Small intestine (tissue), 7 donors: Measurements from ENCODE around the gene PRDM4. TPM values are rescaled to one million over a fixed set of nuclear protein-coding genes. Genes with fewer than 3 reads are reported as not detected.
A peak's percentile ranks its signal among the peaks of the same experiment; 100 is the strongest.
"Not testable (repeated sequence)": the region's sequence is repeated elsewhere in the genome, so short reads cannot be mapped to it uniquely, and the experiment has no call there.

ENCODE experiments used
- DNase-seq, 2 donors: peaks; one replicate each; pipeline versions ENCODE4 v3.0.0 to v3.0.0-alpha.2; 2013
- FAIRE-seq: peaks from 2 replicates; lab custom pipeline; 2012; peaks lifted over from hg19 to GRCh38; lab: Jason Lieb, UNC
- H3K27ac ChIP-seq, 3 donors: one replicate each; pipeline ENCODE4 v1.5.1; 2013; ENCODE audit warnings: low read length in 2 of 3, mild to moderate bottlenecking in 2 of 3, control low read depth in 1 of 3, inconsistent platforms in 1 of 3, low read depth in 1 of 3, moderate library complexity in 1 of 3
- H3K27me3 ChIP-seq, 3 donors: one replicate each; pipeline ENCODE4 v1.6.1; 2013; ENCODE audit warnings: low read length in 3 of 3, inconsistent platforms in 1 of 3; ENCODE audit not compliant: control insufficient read depth in 3 of 3, insufficient read depth in 3 of 3
- H3K36me3 ChIP-seq, 3 donors: one replicate each; pipeline ENCODE4 v1.6.1; 2013; ENCODE audit warnings: low read length in 3 of 3, inconsistent platforms in 1 of 3, low read depth in 1 of 3, mild to moderate bottlenecking in 1 of 3, moderate library complexity in 1 of 3; ENCODE audit not compliant: control insufficient read depth in 3 of 3, insufficient read depth in 2 of 3
- H3K4me1 ChIP-seq, 3 donors: one replicate each; pipeline ENCODE4 v1.6.1; 2013; ENCODE audit warnings: low read length in 2 of 3, inconsistent platforms in 1 of 3, low read depth in 1 of 3, mild to moderate bottlenecking in 1 of 3, moderate library complexity in 1 of 3; ENCODE audit not compliant: control insufficient read depth in 3 of 3, insufficient read depth in 2 of 3
- H3K4me3 ChIP-seq, 3 donors: one replicate each; pipeline ENCODE4 v1.5.1; 2013; ENCODE audit warnings: low read length in 3 of 3, control low read depth in 1 of 3, inconsistent platforms in 1 of 3, low read depth in 1 of 3, mild to moderate bottlenecking in 1 of 3, moderate library complexity in 1 of 3
- H3K9me3 ChIP-seq, 2 donors: one replicate each; pipeline ENCODE4 v1.6.1; 2013; ENCODE audit warnings: low read depth in 1 of 2, low read length in 1 of 2; ENCODE audit not compliant: control insufficient read depth in 2 of 2, insufficient read depth in 1 of 2
- WGBS, 3 donors: extraction: QIAGEN DNeasy Blood & Tissue Kit; methylation state at CpG; one replicate each; pipeline ENCODE4 v1.1.7; 2013; 5-methylcytosine and 5-hydroxymethylcytosine counted together
- polyA plus RNA-seq, 4 donors: library from polyadenylated mRNA; stranded (reverse) in 3 of 4; unstranded in 1 of 4; fragments of 200-250 nt in 3 of 4; fragments of 120-200 nt in 1 of 4; gene quantifications; one replicate each; pipeline versions ENCODE4 v1.2.1 to v1.2.3, GENCODE V29; 2013
- donor health status: healthy with polysubstance abuse.
- donor health status: control.
- donor health status: control.
- donor health status: Bipolar disorder and iron deficiency.
- donor health status: healthy.

Gene PRDM4
- polyA plus RNA-seq, 4 donors, result 13.0 to 37.9 (median 14.1) TPM

GRCh38 chr12:107704041-107704440 lies 56.9 kb downstream of the PRDM4 start:
- Histone ChIP-seq H3K36me3 (peaks cover 12 to 29% (median 21%) of the 10 kb centered on the region in 3 donors), H3K4me3 (no peak overlapping the region), H3K9me3 (peaks cover 0 to 4% of the 10 kb centered on the region in 2 donors), H3K27ac (peak overlapping the region in 1 of 3 donors; percentile 53), H3K4me1 (no peaks in the 10 kb centered on the region), H3K27me3 (no peaks in the 10 kb centered on the region)
- FAIRE-seq (no peak), DNase-seq (no peak)
- WGBS, 3 donors, result 77 to 91% (median 81%) methylated on average over 5 of the region's 5 CpGs

GRCh38 chr12:107702106-107702505 lies 58.8 kb downstream of the PRDM4 start:
- peaks cover 15 to 32% (median 30%) of the 10 kb centered on the region in 3 donors for H3K36me3 ChIP-seq
- DNase-seq (no peak), FAIRE-seq (no peak)
- H3K27ac ChIP-seq, result no peak overlapping the region
- peaks cover 0 to 4% of the 10 kb centered on the region in 2 donors for H3K9me3 ChIP-seq
- H3K27me3 ChIP-seq, result no peaks in the 10 kb centered on the region
- WGBS, 3 donors, result 88 to 97% (median 97%) methylated on average over 4 of the region's 4 CpGs
- no peaks in the 10 kb centered on the region for H3K4me1 ChIP-seq
- H3K4me3 ChIP-seq, result no peak overlapping the region

- DNase-seq, H3K27ac ChIP-seq, FAIRE-seq, H3K4me1 ChIP-seq, H3K27me3 ChIP-seq, H3K4me3 ChIP-seq, H3K9me3 ChIP-seq: not testable (repeated sequence)
- WGBS, 3 donors, result 94 to 100% (median 97%) methylated on average over 1 to 2 of the region's 2 CpGs
- peaks cover 20 to 29% (median 28%) of the 10 kb centered on the region in 3 donors for H3K36me3 ChIP-seq
Measured at GRCh38 chr12:107695772-107696171, 65.2 kb downstream of the PRDM4 start.

- 0% methylated on average over 51 of the region's 51 CpGs for WGBS, 3 donors
- Histone ChIP-seq H3K4me3 (peak within 1 kb of the TSS; percentile 60 to 84 (median 73)), H3K27ac (peak within 1 kb of the TSS; percentile 68 to 94 (median 93)), H3K27me3 (no peaks in the 10 kb centered on the region), H3K9me3 (peaks cover 0 to 4% of the 10 kb centered on the region in 2 donors), H3K4me1 (peaks cover 2 to 7% (median 3%) of the 10 kb centered on the region in 3 donors), H3K36me3 (peaks cover 2 to 13% (median 6%) of the 10 kb centered on the region in 3 donors)
- FAIRE-seq, result no peak
- peak; percentile 97 to 99 for DNase-seq
Measured at GRCh38 chr12:107685360-107686248, 75.3 kb downstream of the PRDM4 start, which contains the start of gene PWP1. Gene PWP1, plus strand, starts transcription at chr12:107685799. Its CDS starts 101 bp downstream, at chr12:107685900.

GRCh38 chr12:107684990-107685359 lies 76.0 kb downstream of the PRDM4 start:
- WGBS, 3 donors, result 5 to 9% (median 7%) methylated on average over 9 of the region's 9 CpGs
- Histone ChIP-seq H3K4me1 (peaks cover 2 to 7% (median 3%) of the 10 kb centered on the region in 3 donors), H3K4me3 (peak overlapping the region; percentile 56 to 84 (median 73)), H3K27ac (peak overlapping the region; percentile 4 to 94 (median 35)), H3K36me3 (peaks cover 2 to 7% (median 4%) of the 10 kb centered on the region in 3 donors), H3K9me3 (peaks cover 0 to 4% of the 10 kb centered on the region in 2 donors), H3K27me3 (no peaks in the 10 kb centered on the region)
- DNase-seq, result peak; percentile 84 to 90
- no peak for FAIRE-seq

- Histone ChIP-seq H3K27me3 (no peaks in the 10 kb centered on the region), H3K9me3 (peaks cover 0 to 4% of the 10 kb centered on the region in 2 donors), H3K27ac (peak overlapping the region in 2 of 3 donors; percentile 4 to 94), H3K4me1 (peaks cover 2 to 7% (median 3%) of the 10 kb centered on the region in 3 donors), H3K36me3 (peaks cover 0 to 4% (median 3%) of the 10 kb centered on the region in 3 donors), H3K4me3 (peak overlapping the region in 1 of 3 donors; percentile 84)
- DNase-seq (peak in 1 of 2 donors; percentile 8), FAIRE-seq (no peak)
- WGBS, 3 donors, result 59 to 73% (median 61%) methylated on average over 3 of the region's 3 CpGs
Measured at GRCh38 chr12:107684029-107684795, 76.7 kb downstream of the PRDM4 start.
